HG03565 (cell line): Measurements from ENCODE around the gene BCKDHA.
"Not testable (repeated sequence)": the region's sequence is repeated elsewhere in the genome, so short reads cannot be mapped to it uniquely, and the experiment has no call there.

Source experiments
- ATAC-seq: cut with Tn5 transposase; IDR thresholded peaks from one replicate; pipeline ENCODE4 v1.9.1; 2021; ENCODE audit warnings: mild to moderate bottlenecking, moderate library complexity; ENCODE audit not compliant: unreplicated experiment

Gene BCKDHA

GRCh38 chr19:41424335-41425173 is 26.9 kb downstream of the BCKDHA start:
- ATAC-seq, result no peak

GRCh38 chr19:41425174-41426115 is 27.8 kb downstream of the BCKDHA start:
- ATAC-seq, result no peak

- no peak for ATAC-seq
Measured at GRCh38 chr19:41426116-41426841, 28.7 kb downstream of the BCKDHA start.

GRCh38 chr19:41426952-41427646 is 29.5 kb downstream of the BCKDHA start, which contains the start of gene B3GNT8:
Gene B3GNT8 (minus strand): TSS chr19:41427374. CDS start chr19:41426778, 596 bp downstream.
- no peak for ATAC-seq

- ATAC-seq, result no peak
Measured at GRCh38 chr19:41427647-41428480, 30.2 kb downstream of the BCKDHA start.

GRCh38 chr19:41428481-41428859 is 30.9 kb downstream of the BCKDHA start:
- ATAC-seq, result no peak

GRCh38 chr19:41430922-41431321 is 33.3 kb downstream of the BCKDHA start:
- no peak for ATAC-seq

- ATAC-seq, result no peak
Measured at GRCh38 chr19:41431426-41432386, 34.1 kb downstream of the BCKDHA start.

GRCh38 chr19:41433171-41433570 is 35.6 kb downstream of the BCKDHA start:
- no peak for ATAC-seq

GRCh38 chr19:41434450-41434849 is 36.8 kb downstream of the BCKDHA start:
- no peak for ATAC-seq

- ATAC-seq, result not testable (repeated sequence)
Measured at GRCh38 chr19:41435376-41435775, 37.8 kb downstream of the BCKDHA start.

- ATAC-seq, result no peak
Measured at GRCh38 chr19:41435936-41436673, 38.5 kb downstream of the BCKDHA start.

- no peak for ATAC-seq
Measured at GRCh38 chr19:41436674-41436951, 39.0 kb downstream of the BCKDHA start.

GRCh38 chr19:41437944-41438574 is 40.4 kb downstream of the BCKDHA start:
- ATAC-seq, result no peak

- ATAC-seq, result peak; percentile 85
Measured at GRCh38 chr19:41439441-41440222, 42.0 kb downstream of the BCKDHA start, which contains the start of gene DMAC2. Gene DMAC2 (minus strand): TSS chr19:41439912. CDS start chr19:41439899, 13 bp downstream.

- ATAC-seq, result no peak
Measured at GRCh38 chr19:41441321-41441945, 43.8 kb downstream of the BCKDHA start.
